WTC11 (cell line): Measurements from ENCODE around the gene SIRT5. TPM values are rescaled to one million over a fixed set of nuclear protein-coding genes. Genes with fewer than 3 reads are reported as not detected.

Experiments used
- ATAC-seq: fragments of 200-7000 bp; cut with Tn5 transposase; 2 replicates; pipeline ENCODE4 v1.10.0; 2021; ENCODE audit warnings: mild to moderate bottlenecking, moderate library complexity
- CTCF ChIA-PET: fragments of 300-600 bp; sonication (Branson Sonifier 250); formaldehyde crosslinking; loops from one replicate; lab custom pipeline; 2021; ENCODE audit warnings: antibody characterized with exemption; lab: Charles Lee
- POLR2A ChIA-PET: fragments of 350-600 bp; sonication (Branson Sonifier 250); formaldehyde crosslinking; loops from one replicate; lab custom pipeline; 2021; ENCODE audit warnings: antibody characterized with exemption; lab: Charles Lee
- DNase-seq: peaks from one replicate; pipeline ENCODE4 v3.0.0; 2021; ENCODE audit warnings: low spot score
- H3K27ac Mint-ChIP-seq: 2 replicates; pipeline ENCODE4 v1.8.0; 2021; ENCODE audit warnings: mixed read lengths
- H3K27me3 Mint-ChIP-seq: 2 replicates; pipeline ENCODE4 v1.8.0; 2021; ENCODE audit warnings: low read depth, mild to moderate bottlenecking, moderate library complexity, mixed read lengths
- H3K36me3 Mint-ChIP-seq: 2 replicates; pipeline ENCODE4 v1.8.0; 2021; ENCODE audit warnings: mixed read lengths
- H3K4me1 Mint-ChIP-seq: 2 replicates; pipeline ENCODE4 v1.8.0; 2022; ENCODE audit warnings: mixed read lengths
- H3K4me3 Mint-ChIP-seq: 2 replicates; pipeline ENCODE4 v1.8.0; 2021; ENCODE audit warnings: mild to moderate bottlenecking, moderate library complexity, mixed read lengths
- H3K9me3 Mint-ChIP-seq: 2 replicates; pipeline ENCODE4 v1.8.0; 2021; ENCODE audit warnings: mixed read lengths
- AFF4 ChIP-seq: sonication (generic); formaldehyde crosslinking; IDR thresholded peaks from 2 replicates; pipeline ENCODE4 v1.8.1; 2023; ENCODE audit warnings: mild to moderate bottlenecking, missing genetic modification reagents, borderline replicate concordance
- CDX4 ChIP-seq: fragments of 250-450 bp; sonication (Bioruptor Pico); IDR thresholded peaks from 2 replicates; pipeline ENCODE4 v1.9.0; 2021; ENCODE audit warnings: moderate library complexity, mild to moderate bottlenecking, inconsistent platforms, borderline replicate concordance
- CREM ChIP-seq: sonication (generic); formaldehyde crosslinking; IDR thresholded peaks from 2 replicates; pipeline ENCODE4 v1.8.1; 2022; ENCODE audit warnings: mild to moderate bottlenecking, missing genetic modification reagents, moderate library complexity
- EMX1 ChIP-seq: fragments of 250-450 bp; sonication (Bioruptor Pico); IDR thresholded peaks from 2 replicates; pipeline ENCODE4 v1.8.0; 2021; ENCODE audit warnings: mild to moderate bottlenecking
- NFE2L1 ChIP-seq: sonication (generic); formaldehyde crosslinking; IDR thresholded peaks from 2 replicates; pipeline ENCODE4 v1.8.1; 2023; ENCODE audit warnings: missing genetic modification reagents
- NR2C2 ChIP-seq: sonication (generic); formaldehyde crosslinking; IDR thresholded peaks from 2 replicates; pipeline ENCODE4 v1.8.0; 2022; ENCODE audit warnings: mild to moderate bottlenecking, missing genetic modification reagents
- SMAD3 ChIP-seq: sonication (generic); formaldehyde crosslinking; IDR thresholded peaks from 2 replicates; pipeline ENCODE4 v1.8.0; 2022; ENCODE audit warnings: missing genetic modification reagents, mild to moderate bottlenecking, borderline replicate concordance
- TEAD4 ChIP-seq: sonication (generic); formaldehyde crosslinking; IDR thresholded peaks from 2 replicates; pipeline ENCODE4 v1.8.0; 2022; ENCODE audit warnings: mild to moderate bottlenecking, missing genetic modification reagents
- USF1 ChIP-seq: sonication (generic); formaldehyde crosslinking; IDR thresholded peaks from 2 replicates; pipeline ENCODE4 v1.8.0; 2022; ENCODE audit warnings: mild to moderate bottlenecking, missing genetic modification reagents
- ZMAT4 ChIP-seq: fragments of 250-450 bp; sonication (Bioruptor Pico); IDR thresholded peaks from 2 replicates; pipeline ENCODE4 v1.9.0; 2021; ENCODE audit warnings: mild to moderate bottlenecking
- ZNF263 ChIP-seq: sonication (generic); formaldehyde crosslinking; IDR thresholded peaks from 2 replicates; pipeline ENCODE4 v1.8.1; 2022; ENCODE audit warnings: low read depth, mild to moderate bottlenecking, moderate library complexity, missing genetic modification reagents
- ZNF532 ChIP-seq: fragments of 250-450 bp; sonication (Bioruptor Pico); IDR thresholded peaks from 2 replicates; pipeline ENCODE4 v1.9.0; 2021; ENCODE audit warnings: mild to moderate bottlenecking, borderline replicate concordance
- total RNA-seq: library from RNA; stranded (reverse); gene quantifications from 3 replicates; pipeline ENCODE4 v1.2.3, GENCODE V29; 2021

The SIRT5 gene
- total RNA-seq, 1 experiment from 2014 or later: 11.8 TPM

DNA sequence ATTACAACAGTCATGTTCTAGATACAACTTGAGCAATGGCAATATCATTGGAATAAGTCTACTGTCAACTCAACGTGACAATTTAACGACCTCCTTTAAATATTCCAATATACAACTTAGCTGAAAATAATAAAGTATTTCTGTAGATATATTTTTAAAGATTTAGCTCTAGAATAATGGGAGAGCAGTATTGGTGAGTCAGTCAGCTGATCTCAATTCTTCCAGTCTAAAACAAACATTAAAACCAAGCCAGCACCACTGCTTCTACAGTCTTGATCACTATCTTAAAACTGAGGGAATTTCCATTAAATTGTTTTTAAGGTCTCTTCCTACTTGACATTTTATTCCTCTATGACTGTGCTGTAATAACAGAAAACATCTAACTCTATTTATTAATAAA, 78.9 kb downstream of the SIRT5 start:
- no peaks in the 10 kb centered on the region for H3K9me3 Mint-ChIP-seq
- no peaks in the 10 kb centered on the region for H3K27me3 Mint-ChIP-seq
- H3K4me3 Mint-ChIP-seq: no peak overlapping the region
- ChIA-PET CTCF (interaction anchor here (1.2 kb wide), 1 partner anchor 29 kb away, joined by 4 read pairs; no protein-coding TSS in a partner anchor), POLR2A (no interaction called here)
- no peak for ATAC-seq
- TF ChIP-seq EMX1 (CRISPR knock-in tag): no peak
- no peak for TF ChIP-seq NFE2L1 (CRISPR knock-in tag)
- no peak for TF ChIP-seq ZMAT4
- no peak for TF ChIP-seq SMAD3 (CRISPR knock-in tag)
- TF ChIP-seq ZNF532: no peak
- TF ChIP-seq, all 79 proteins: peak for 0
- H3K27ac Mint-ChIP-seq: no peak overlapping the region
- H3K36me3 Mint-ChIP-seq: peaks cover 7% of the 10 kb centered on the region; the same call in 1 of the 2 replicates
- peaks cover 8% of the 10 kb centered on the region for H3K4me1 Mint-ChIP-seq
- no peak for DNase-seq

- POLR2A ChIA-PET: no interaction called here
- CTCF ChIA-PET: interaction anchor here (1.7 kb wide), 1 partner anchor 39 kb away, joined by 5 read pairs; the partner anchor contains the start of gene NOL7
- DNase-seq (no peak), ATAC-seq (no peak)
- H3K4me1 Mint-ChIP-seq: peaks cover 8% of the 10 kb centered on the region
- H3K9me3 Mint-ChIP-seq: no peaks in the 10 kb centered on the region
- peaks cover 7% of the 10 kb centered on the region; the same call in 1 of the 2 replicates for H3K36me3 Mint-ChIP-seq
- H3K4me3 Mint-ChIP-seq: no peak overlapping the region
- no peak overlapping the region for H3K27ac Mint-ChIP-seq
- no peak for TF ChIP-seq NR2C2 (CRISPR knock-in tag)
- TF ChIP-seq ZNF263 (CRISPR knock-in tag): no peak
- no peak for TF ChIP-seq TEAD4
- TF ChIP-seq CREM (CRISPR knock-in tag): no peak
- H3K27me3 Mint-ChIP-seq: no peaks in the 10 kb centered on the region
These were observed 80.1 kb downstream of the SIRT5 start for GRCh38 chr6:13654496-13654895.

DNA sequence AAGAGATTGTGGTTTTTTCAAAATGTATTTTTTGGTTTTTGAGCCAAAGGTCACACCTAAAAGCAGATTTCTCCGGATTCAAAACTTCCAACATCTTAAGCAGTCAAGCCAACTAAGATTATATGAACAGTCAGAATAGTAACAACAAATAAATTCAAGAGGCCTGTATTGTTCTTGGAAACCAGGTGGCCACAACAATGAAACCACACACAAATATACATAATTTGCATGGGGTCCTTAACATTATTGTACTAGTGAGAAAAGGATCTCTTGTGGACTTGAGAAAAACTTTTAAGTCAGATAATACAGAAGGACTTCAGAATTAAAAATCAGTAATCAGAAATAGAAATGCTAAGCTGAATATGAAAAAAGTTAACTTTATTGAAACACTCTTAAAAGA, 81.3 kb downstream of the SIRT5 start:
- Mint-ChIP-seq H3K27ac (no peak overlapping the region), H3K27me3 (no peaks in the 10 kb centered on the region), H3K36me3 (peaks cover 5% of the 10 kb centered on the region; the same call in 1 of the 2 replicates), H3K9me3 (no peaks in the 10 kb centered on the region), H3K4me1 (peaks cover 12% of the 10 kb centered on the region), H3K4me3 (no peak overlapping the region)
- no peak for DNase-seq
- ChIA-PET CTCF (interaction anchor here (1.7 kb wide), 1 partner anchor 40 kb away, joined by 5 read pairs; the partner anchor contains the start of gene NOL7), POLR2A (no interaction called here)
- TF ChIP-seq USF1 (CRISPR knock-in tag): no peak
- no peak for TF ChIP-seq CDX4
- TF ChIP-seq AFF4 (CRISPR knock-in tag): no peak
- TF ChIP-seq CREM (CRISPR knock-in tag): no peak
- no peak for ATAC-seq
